Inflammatory macrophage treated with lipopolysaccharide for 4 hours (primary cell): ENCODE results near the gene ALDH5A1.

ENCODE experiments used
- DNase-seq: peaks from one replicate; pipeline ENCODE4 v3.0.0-alpha.2; 2020

ALDH5A1 gene

DNA sequence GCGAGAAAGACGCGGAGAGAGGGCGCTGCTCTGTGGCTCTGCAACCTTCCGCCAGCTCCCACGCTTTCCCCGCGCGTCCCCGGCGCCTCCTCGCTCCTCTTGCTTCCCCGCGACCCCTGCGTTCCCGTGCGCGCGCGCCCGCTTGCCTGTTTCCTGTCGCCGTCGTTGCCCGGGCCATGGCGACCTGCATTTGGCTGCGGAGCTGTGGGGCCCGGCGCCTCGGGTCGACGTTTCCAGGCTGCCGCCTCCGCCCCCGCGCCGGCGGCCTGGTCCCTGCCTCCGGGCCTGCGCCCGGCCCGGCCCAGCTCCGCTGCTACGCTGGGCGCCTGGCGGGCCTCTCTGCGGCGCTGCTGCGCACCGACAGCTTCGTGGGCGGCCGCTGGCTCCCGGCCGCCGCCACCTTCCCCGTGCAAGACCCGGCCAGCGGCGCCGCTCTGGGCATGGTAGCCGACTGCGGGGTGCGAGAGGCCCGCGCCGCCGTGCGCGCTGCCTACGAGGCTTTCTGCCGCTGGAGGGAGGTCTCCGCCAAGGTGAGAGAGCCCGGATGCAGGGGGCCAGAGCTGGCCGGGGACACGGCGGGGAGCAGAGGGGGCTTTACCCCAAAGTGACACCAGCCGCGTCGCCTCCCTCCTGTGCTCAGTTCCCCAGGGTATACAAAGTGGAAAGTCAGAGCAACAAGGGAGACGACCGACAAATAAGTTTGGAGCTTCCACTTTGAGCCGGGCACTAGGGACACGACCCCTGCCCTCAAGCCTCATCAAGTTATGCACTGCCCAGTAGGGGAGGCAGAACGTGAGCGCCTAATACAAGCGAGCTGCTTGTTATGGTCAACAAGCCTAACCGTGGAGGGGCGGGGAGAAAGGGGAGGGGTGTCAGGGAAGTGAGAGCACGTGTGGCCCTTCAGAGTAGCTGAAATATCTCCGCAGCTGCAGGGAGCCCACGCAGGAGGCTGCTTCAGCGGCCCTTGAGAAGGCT is at the start of gene ALDH5A1:
Gene ALDH5A1, plus strand, starts transcription at position 149 of the 975 bp plus-strand sequence. Its CDS starts 28 bp downstream, at position 177.
- DNase-seq: peak; percentile 65

DNA sequence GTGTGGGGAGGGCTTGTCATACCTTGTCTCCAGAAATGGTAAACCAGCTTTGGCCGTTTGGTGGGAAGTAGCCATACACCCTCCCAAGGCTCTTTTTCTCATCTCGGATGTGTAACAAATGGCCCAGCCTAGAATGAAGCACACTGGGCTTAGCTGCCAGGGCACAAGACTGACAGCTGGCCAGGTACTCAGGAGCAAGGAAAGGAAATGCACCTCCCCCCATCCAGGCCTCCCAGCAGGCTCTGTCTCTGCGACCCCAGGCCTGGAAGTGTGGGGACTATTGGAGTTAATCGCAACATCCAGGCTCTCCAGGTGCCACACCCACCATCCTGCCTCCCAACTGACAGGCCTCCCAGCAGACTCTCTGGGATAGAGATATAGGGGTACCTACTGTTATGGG is 49.1 kb upstream of the ALDH5A1 start:
- DNase-seq: no peak

DNA sequence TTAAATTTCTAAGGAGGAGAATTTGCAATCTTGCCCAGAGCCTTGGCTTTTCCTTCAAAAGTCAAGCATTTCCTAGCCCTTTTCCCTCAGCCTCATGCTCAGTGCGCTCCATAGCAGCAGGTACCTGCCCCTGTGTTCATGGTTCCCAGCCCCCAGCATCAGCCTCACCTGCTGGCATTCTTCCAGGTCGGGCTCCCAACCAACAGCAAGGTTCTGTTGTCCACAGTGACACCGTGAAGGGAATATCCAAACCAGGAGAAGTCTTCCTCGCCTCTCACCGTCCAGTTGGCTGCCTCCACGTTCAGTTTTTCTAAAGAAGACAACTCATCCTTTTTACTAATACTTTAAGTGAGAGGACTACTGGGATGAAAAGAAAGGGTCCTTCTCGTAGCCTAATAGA is 48.1 kb upstream of the ALDH5A1 start:
- DNase-seq: no peak

DNA sequence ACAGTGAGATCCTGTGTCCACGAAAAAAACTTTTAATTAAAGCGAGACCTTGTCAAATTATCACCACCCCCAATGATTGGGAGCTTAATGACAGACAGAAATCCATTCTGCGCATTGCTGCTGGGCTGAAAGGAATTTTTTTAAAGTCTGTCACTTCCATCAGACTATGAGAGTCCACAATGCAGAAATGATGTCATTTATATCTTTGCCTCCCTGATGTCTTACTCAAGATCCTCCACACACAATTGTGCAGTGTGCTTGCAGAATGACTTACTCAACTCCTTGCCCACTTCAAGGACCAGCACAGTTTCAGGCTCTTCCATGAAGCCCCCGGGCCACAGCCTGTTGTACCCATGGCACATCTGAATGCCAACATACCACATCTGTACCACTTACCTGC is 46.4 kb upstream of the ALDH5A1 start:
- peak; percentile 21 for DNase-seq

DNA sequence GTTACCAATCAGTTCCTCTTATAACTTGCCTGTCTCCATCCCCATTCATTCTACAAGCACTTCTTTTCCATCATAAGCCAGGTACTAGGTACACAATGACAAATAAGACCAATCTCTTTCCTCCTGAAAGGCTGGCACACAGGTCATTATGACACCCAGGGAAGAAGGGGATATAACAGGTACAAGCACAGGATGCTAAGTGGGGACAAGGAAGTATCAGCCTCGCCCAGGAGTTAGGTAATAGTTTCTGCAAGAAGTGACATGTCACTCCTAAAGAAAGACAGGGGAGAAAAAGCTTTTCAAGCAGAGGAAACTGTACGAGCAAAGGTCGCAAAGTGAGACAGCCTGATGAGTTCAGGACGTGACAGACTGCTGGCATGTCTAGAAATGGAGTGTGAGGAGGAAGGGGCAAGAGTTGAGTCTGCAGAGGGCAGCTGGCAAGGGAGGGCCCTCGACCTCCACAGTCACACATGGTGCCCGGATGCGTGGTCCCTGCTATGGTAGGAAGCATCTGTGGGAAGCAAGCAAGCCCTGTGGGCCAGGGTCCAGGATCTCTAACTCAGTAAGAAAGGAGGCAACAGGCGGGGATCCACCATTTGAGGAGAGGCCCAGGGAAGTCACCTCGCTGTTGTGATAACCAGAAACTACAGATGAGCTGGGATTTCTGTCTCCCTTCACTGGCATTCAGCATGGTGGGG is 45.8 kb upstream of the ALDH5A1 start:
- DNase-seq: no peak

DNA sequence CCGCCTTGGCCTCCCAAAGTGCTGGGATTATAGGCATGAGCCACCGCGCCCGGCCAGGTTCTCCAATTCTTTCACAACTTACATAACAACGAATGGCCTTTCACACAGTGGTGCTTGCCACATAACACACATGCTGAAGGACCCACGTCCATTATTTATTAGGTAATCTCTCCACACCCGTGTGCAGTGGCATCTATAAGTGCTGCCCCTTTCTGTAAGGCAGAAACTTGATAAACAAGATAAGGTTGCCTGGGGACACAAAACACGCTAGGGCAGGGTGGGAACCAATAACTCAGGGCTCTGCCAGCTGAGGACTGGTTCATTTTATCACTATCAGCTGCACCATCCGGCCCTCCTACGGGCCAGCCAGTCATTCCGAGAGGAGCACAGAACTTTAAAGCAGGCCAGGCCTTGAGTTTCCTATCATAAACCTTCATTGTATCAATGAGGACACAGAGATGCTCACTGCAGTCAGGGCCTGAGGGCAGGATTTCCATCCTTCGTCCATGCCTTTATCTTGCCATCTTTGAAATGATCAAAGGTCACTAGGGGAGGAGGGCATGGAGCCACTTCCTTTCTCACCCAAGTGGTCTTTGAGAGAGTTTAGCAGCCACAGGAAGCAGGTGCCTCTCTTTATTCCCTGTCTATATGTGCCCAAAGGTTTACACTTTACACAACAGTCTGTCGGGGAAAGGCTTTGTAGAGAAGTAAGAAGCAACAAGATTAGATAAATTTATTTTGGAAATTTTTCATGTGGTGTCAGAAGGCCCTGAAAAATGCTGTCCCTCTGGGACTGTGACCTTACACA is 43.0 kb upstream of the ALDH5A1 start:
- DNase-seq: no peak

DNA sequence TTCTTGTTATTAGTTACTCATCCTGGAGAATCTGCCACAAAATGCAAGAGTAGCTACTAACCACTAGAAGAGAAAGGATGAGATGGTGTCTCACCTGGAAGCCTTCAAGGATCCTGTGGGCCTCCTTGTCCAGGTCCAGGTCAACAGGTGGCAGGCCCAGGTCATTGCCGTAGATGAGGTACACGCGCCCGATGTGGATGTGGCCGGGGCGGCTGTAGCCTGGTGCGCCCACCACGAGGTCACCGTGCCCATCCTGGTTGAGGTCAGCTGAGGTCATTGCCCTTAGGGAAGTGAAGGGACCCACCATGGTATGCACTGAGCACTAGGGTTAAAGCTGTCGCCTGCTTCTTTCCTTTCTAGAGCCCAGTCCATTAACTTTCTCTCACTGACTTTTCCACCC is 40.8 kb upstream of the ALDH5A1 start:
- DNase-seq: no peak

DNA sequence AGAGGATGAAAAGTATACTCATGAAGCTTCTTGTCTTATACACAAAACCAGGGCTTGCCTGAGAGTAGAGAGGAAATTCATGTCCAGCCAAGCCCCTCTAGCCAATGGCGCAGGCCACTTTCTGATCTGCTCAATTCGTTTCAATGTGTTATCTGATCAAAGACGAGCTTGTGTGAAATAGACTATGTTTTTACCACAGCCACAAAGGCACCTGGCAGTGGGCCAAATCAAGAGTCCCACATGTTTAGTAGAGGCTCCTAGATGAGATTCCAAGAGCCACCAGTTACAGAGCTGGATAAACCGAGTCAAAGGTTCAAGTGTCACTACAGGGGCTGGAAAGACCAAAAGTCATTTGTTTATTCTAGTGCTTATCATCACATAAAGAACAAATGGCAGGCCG is 40.3 kb upstream of the ALDH5A1 start:
- DNase-seq: no peak

DNA sequence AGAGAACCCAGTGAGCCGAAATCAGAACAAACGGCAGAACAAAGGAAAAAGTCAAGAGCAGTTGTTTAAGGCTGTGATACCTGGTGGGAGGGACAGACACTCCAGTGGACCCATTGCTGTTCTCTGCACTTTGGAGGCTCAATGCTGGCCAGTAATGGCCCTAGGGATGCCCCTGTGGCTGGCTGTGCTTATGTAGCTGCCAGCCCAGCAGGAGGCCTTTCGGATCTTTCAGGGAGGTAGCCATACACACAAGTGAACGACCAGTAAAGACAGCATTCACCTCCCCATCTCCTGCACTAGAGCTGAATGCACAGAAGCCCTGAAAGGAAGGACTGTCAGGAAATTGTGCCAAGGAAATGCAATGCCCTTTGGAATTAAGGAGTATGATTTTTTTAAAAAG is 39.7 kb upstream of the ALDH5A1 start:
- no peak for DNase-seq

DNA sequence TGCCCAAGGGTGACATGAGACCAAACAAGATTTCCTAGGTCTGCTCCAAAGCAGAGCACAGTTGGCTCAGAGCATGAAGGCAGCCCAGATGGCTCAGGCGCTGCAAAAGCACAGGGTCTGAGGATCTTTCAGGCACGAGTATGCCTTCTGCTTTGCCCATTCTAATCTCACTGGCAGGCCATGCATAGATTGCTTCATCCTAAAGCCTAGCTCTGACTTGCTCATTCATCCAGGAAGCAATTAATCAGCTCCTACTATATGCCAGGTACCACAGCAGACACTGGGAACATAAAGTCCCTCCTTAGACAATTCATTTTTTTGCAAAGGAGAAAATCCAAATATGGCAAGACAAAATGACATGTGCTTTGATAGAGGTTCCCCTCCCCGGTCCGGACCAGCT is 36.6 kb upstream of the ALDH5A1 start:
- no peak for DNase-seq

DNA sequence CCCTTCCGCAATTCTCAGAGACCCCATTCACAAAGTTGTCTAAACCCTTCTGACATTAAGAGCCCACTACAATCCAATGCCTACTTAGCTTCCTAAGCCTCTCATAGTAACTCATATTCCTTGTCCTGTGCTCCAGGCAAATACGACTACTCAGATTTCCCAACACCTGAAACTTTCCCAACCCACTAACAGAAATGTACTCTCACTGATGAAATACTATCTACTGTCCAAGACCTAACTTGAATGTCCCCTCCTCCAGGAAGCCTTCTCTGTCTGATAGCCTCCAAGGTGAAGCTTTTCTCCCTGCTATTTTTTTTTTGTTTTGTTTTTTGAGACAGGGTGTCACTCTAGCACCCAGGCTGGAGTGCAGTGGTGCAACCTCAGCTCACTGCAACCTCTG is 35.8 kb upstream of the ALDH5A1 start:
- DNase-seq: no peak

DNA sequence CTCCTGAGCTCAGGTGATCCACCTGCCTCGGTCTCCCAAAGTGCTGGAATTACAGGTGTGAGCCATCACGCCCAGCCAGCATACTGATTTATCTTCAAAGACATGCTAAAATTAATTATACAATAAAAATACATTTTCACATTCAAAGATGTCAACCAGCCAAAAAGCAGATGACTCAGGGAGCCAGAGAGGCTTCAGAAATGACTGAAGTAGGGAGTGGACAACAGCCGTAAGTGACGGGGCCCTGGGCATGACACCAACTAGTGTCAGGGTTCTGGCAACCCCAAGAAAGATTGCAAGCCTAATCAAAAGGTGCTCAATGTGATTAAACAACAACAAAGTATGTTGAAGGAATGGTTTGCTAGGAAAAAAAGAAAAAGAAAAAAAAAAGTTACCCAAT is 33.8 kb upstream of the ALDH5A1 start:
- DNase-seq: no peak

DNA sequence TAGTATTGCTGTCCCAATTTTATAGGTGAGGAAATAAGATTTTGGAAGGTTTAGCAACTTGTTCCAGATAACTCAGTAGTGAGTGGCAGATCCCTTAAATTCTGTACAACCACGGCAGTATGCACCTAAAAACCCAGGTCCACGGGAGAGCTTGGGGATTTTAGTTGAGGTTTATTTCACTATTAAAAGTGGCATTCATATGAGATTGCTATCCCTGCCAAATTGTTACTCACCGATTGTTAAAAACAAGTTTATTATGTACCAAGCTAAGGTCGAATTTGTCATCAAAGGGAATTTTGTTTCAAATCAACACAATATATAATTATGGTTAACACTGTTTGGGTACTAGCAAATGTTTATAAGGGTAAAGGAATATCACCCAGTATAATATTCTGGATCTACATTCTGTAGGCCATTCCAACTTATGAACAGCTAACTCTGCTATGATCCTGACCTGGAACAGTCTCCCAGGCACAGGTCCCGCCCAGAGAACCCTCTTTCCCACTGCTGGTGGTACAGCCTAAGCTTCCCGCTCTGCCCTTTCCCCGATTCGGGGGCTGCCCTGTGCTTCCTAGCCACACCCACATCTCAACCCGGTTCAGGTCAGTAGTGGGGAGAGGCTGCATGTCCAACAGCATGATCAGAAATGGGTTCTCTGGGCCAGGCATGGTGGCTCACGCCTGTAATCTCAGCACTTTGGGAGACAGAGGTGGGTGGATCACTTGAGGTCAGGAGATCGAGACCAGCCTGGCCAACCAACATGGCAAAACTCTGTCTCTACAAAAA is 30.3 kb upstream of the ALDH5A1 start:
- DNase-seq: no peak

DNA sequence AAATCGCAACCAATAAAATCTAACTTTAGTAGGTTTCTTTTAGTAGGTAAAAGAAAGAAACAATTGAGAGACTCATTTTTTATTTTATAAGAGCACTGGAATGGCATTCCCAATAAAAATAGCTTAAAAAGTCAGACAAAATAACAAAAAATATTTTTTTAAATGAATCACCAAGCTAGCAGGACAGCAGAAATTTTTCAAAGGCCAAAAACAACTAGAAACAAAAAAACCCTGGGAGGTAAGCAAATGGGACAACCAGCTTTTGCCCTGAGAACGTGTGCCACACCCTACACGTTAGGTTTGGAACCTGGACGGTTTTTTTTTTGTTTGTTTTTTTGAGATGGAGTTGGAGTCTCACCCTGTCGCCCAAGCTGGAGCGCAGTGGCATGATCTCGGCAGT is 25.0 kb upstream of the ALDH5A1 start:
- DNase-seq: no peak

DNA sequence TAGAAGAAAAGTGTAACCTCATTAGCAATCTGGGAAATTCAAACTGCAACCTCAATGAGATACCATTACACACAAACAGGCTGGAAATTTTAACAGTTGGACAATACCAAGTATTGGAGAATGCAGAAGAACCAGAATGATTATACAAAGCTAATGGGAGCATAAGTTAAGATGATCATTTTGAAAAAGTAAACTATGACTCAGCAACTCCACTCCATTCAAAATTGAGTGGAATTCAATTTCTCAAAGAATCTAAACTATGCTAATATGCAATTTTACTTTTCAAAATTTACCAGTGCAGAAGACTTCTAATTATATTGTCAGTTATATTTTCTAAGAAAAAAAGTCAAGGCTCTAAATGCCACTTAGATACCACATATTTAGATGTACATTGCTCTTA is 22.6 kb upstream of the ALDH5A1 start:
- no peak for DNase-seq

DNA sequence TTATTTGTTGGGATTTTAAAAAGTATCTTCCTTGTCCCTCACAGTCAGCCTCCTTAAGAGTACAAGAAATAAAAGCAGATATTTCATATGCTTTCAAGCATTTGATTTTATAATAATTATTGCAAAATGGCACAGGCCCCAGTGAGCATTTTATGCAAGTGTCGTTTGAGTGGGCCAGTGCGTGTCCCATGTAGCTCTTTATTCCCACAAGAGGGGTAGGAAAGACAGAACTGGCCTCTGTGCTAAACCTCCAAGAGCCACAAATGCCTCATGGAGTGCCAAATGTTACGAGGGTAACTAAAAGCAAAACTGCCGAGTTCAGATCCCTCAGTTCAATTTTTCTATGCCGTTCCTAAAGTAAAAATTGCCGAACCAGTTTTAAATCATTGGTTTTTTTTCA is 18.1 kb upstream of the ALDH5A1 start:
- DNase-seq: no peak

DNA sequence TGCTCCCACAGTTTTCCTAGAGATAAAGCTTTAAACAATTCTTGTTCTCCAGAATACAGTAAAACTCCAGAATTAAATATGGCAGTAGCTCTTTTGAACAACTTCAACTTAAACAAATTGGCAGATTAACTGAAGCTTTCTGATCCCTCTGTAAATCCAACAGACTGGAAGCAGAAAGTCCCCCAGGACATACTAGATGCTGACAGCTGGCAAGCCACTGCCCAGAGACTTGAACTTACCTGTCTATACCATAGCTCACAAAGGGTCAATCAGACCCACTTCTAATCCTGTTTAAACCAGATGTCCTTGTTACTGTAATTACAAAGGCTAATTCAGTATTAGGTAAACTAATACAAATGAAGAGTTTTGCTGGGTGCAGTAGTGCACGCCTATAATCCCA is 17.7 kb upstream of the ALDH5A1 start:
- no peak for DNase-seq

DNA sequence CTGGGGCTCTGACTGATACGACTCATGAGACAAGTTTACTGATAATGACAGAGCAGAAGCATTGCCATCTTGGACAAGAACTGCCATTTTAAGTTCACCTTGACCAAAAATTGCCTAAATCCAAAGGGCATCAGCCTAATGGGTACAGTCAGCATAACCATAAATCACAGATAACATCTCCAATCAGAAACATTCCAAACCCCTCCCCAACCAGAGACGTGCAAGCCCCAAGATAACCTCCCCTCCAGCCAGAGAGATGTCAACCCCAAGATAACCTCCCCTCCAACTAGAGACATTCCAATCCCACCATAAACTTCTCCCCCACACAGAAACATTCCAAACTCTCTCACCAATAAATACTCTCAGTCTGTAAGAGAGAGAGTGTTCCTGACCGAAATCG is 15.9 kb upstream of the ALDH5A1 start:
- no peak for DNase-seq

DNA sequence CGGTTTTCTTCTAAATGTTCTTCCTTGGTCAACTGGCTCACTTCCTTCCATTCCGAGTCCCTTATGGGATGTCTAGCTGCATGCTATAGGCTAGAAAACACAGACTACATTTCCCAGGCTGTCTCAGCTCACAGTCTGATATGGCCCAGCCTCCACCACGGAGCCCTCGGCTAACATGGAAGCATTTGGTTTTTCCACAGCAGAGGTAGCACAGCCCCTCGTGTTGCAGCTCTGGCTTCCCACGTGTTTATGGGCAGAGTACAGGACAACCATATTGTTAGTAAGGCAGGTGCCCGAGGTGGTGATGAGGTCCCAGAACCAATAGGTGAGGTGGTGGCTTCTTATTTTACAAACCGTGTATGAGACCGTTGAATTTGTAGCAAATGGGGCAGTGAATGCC is 14.1 kb upstream of the ALDH5A1 start:
- no peak for DNase-seq

DNA sequence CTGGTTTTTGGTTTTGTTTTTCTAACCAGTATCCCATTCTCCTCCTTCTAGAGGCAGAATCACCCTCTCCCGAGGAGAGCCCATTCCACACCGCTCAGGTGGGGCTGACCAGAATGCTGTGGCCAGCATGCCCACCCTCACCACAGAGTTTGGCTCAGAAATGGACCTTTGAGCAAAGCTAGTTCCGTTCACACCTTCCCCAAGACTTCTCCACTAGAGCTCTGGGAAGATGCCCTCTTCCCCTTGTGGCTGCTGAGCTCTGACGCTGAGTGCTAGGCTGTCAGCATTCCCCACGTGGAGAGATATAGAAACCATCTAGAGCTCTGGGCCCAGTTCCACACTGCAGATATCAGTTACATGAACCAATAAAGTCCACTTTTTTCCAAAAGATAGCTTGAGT is 13.3 kb upstream of the ALDH5A1 start:
- no peak for DNase-seq

DNA sequence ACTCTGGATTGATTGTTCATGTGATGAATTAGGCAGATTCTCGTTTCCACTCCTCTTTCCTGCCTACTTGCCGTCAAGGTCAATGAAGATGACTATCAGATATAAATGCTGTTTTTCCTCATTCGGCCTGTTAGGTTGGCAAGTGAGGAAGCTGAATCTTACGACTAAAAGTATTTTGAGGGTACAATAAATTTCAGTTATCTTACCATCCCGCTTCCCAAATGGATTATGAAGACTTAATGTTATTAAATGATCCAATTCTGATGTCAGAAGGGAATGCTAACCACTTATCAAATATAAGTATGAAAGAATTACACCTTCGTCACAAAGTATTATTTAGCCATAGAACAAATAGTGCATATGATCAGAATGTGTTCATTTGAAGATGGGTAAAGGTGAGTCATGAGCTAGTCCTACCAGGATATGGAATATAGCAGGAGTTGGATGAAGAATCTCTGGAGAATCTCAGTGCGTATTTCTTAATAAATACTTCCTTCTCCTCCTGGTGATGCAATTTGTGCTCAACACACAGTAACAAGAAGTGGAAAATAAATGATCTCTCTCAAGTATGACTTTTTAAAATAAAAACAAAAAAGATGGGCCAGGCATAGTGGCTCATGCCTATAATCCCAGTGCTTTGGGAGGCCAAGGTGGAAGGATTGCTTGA is 10.0 kb upstream of the ALDH5A1 start:
- peak; percentile 50 for DNase-seq

DNA sequence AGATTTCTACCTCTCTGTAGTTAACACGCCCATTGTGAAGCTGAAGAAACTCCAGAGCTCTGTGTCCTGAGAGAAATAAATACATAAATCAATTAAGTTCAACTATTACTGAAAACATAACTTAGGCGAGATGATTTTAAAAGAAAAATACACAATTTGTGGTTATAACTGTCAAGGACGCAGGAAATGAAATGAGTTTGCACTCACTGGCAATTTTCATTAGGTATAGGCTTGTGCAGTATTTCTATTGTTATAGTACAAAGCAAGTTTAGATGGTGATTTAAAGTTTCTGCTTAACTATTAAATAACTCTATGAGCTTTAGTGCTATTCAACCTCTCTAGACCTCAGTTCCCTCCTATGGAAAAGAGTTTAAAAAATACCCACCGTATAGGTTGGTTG is 8.7 kb upstream of the ALDH5A1 start:
- DNase-seq: no peak
